ENCODE data around the gene ARL5C.

ARL5C gene, protein sequence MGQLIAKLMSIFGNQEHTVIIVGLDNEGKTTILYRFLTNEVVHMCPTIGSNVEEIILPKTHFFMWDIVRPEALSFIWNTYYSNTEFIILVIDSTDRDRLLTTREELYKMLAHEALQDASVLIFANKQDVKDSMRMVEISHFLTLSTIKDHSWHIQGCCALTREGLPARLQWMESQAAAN

DNA sequence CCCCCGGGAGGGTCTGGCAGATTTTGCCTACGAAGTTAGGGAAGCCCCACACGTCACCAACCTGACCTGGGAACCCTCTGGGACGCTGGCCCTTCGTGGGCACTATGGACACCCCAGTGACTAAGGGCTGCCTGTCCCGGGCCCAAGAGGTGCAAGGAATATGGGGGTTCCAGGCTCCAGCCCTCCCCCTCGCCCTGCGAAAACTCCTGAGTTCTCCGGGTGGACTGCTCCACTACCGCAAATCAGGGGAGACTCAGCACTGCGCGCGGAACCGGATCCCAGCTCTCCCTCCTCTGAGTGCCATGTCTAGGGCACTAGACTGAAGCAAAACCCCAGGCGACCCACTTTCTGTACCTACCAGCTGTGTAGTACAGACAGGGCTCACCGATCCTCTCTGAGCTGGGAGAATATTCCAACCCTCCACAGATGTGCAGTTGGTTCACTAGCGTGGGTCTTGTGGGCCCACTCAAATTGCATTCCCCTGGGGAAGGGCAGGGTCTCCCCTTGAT, at the start of gene ARL5C:
Gene ARL5C, minus strand, starts transcription at position 321 of the 509 bp plus-strand sequence. CDS start 401 bp downstream, outside the sequence.
- no peak for DNase-seq (ENCODE audit: low spot score)

DNA sequence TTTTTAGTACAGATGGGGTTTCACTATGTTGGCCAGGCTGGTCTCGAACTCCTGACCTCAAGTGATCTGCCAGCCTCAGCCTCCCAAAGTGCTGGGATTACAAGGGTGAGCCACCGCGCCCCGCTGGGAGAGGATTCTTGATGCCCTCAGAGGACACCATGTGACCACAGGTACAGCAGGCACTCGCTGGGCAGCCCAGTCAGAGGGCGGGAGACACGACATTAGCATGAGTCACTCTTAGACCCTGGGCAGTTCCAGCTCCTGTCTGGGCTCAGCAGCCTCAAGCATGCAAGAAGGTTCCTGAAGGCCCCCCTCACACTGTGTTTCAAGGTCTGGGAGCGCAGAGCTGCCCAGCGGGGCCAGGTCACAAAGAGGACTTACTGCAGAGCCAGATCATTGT, 47.9 kb upstream of the ARL5C start:
- DNase-seq (ENCODE audit: low spot score), result peak; percentile 68

DNA sequence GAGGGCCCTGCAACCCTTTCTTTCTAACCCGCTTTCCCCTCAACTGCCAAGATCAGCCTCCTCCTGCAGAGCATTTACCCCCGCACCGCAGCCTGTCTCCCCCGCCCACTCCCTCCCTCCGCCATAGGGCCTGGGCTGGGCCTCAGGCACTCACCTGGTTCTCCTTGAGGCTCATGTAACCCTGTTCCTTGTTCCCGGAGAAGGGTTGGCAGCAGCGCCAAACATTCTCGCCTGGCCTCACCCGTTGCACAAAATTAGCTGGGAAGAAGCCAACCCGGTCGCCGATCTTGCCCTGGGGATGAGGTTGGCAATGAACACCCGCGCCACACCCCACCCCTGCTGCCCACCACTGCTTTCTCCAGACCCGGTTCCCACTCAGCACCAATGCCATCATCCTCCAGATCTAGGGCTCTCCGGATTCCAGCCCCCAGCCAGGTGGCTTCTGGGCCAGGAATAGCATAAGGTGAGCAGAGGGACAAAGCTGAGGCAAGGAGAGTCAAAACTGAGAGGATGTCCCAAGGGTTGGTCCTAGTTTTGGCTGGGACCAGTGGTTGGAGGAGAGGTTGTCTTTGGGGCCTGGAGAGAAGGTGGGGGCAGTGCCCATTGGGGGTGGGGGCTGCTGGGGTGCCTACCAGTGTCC, 47.0 kb upstream of the ARL5C start:
- DNase-seq (ENCODE audit: low spot score), result no peak

DNA sequence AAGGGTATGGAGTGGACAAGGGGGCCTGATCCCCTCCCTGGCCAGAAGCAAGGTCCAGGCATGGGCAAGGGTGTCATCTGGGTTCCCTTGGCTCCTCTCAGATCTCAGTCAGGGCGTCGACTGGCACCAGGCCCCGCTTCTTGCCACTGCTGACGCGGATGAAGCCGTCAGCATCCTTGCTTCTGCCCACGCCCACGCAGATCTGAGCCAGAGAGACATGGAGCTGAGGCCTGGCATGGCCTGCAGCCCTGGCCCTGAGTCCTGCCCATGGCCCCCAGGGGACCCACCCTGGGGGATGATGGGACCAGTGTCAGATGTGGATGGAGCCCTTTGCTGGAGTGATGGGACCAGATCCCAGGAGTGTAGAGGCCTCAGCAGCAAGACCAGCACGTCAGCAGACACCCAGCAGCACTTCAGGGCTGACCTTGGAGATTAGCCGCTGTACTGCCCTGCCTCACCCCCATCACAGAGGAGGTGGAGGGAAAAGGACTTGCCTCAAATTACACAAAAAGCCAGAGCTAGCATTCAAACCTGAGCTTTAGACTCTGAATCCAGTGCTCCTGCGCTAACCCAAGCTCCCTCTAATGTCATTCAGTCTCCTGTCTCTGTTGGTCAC, 46.3 kb upstream of the ARL5C start:
- no peak for DNase-seq (ENCODE audit: low spot score)

DNA sequence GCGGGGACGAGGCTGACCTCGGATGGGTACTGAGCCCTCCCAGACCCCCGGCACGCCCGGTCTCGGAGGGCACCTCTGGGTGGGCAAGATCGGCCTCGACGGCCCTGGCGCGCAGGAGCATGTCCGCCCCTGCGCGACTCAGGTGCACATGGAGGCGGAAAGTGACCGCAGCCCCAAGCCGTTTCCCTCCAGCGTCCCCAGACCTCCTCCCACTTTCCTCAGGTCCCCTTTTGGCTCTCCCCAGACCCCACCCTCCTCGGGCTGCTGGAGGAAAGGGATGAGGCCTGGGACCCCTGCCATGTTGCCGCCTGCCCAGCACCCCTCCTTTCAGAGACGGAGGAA, 44.1 kb upstream of the ARL5C start:
- DNase-seq (ENCODE audit: low spot score), result no peak

DNA sequence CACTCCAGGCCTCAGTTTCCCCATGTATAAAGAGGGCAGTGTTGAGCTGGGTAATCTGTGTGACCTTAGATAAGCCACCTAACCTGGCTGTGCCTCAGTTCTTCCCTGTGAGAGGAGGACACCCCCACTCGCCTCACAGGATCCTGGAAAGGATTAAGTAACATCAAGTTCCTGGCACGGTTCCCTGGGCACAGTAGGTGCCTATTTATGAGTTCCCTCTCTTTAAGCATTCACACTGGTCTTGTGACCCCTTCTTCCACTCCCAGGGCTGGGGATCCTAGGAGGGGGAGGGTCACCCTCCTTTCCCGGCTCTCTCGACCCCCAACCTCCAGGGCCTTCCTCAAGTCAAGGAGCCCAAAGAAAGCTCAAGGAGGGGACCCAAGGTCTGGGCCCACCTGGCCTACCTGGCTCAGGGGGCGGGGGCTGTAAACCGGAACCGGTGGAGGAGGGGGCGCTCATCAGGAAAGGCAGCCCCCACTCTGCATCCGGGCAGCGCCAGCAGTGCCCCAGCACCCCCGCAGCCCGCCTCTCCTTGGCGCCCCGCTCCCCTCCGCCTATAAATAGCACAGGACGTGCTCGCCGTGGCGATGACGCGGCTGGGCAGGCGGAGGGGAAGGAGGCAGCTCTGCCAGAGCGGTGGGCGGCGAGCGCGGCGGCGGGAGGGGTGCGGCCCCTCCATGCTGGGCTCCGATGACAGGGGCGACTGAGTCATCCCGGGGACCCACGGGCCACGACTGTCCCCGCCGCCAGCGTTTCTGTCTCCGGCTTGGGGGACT, 43.5 kb upstream of the ARL5C start:
- DNase-seq (ENCODE audit: low spot score), result no peak

DNA sequence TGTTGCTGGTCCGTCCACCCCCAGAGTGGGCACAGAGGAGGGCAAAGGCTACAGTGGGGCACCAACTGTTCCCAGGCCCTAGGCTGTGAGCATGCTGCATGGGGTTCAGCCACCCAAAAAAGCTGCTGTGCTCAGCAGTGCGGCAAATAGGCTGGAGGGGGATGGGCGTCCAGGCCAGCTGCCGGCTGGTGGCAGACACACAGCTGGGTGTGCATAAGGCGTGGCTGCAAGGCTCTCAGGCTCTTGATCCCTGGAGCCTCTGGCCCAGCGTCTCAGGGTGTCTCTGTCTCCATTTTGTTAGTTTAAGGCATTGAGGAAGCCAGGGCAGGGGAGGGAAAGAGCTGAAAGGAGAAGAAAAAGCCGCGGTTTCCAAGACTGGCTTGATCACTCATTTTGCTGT, 42.9 kb upstream of the ARL5C start:
- no peak for DNase-seq (ENCODE audit: low spot score)

DNA sequence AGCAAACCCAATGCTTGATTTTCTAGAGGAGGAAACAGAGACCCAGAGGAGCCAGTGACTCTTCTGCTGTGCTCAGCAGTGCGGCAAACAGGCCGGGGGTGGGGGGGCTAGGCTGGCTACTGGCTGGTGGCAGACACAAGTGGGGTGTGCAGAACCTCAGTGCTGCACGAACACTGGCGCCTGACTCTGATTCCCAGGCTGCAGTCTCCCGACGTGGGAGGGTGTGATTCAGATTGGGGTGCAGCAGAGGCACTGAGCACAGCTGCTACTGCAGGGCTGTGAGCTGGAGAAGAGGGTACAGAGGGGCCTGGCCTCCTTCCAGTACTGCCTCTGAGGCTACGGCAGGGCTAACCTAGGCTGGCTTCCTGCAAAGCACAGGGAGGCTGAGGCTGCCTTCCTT, 42.2 kb upstream of the ARL5C start:
- no peak for DNase-seq (ENCODE audit: low spot score)

DNA sequence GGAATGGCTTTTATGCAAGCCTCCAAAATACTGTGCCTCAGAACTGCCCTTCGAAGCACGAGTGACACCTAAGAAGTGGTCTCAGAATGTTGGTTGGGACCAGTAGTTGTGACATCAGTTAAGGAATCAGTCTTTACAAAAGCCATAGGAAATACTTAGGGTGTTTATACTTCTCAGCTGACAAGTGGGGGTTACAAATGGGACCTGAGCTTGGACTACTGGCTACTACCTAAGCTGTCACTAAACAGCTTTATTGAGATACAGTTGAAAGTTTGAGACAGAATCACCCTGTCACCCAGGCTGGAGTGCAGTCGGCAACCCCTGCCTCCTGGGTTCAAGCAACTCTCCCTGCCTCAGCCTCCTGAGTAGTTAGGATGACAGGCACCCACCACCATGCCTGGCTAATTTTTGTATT, 39.2 kb upstream of the ARL5C start:
- DNase-seq (ENCODE audit: low spot score), result no peak

DNA sequence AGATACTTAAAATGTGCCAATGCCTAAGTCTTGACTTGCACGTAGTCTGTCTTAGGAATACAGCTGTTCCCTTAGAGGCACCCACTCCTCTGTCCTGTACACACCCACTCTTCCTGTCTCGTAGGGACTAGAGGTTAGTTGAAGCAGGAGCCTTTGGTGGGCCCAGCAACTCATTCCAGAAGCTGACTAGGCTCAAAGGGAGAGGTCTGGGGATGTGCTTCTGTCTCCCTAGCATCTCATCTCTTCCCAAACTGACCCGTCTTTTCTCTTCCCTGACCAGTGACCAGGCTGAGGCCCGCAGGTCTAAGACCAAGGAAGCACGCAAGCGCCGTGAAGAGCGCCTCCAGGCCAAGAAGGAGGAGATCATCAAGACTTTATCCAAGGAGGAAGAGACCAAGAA, 38.3 kb upstream of the ARL5C start:
- no peak for DNase-seq (ENCODE audit: low spot score)

DNA sequence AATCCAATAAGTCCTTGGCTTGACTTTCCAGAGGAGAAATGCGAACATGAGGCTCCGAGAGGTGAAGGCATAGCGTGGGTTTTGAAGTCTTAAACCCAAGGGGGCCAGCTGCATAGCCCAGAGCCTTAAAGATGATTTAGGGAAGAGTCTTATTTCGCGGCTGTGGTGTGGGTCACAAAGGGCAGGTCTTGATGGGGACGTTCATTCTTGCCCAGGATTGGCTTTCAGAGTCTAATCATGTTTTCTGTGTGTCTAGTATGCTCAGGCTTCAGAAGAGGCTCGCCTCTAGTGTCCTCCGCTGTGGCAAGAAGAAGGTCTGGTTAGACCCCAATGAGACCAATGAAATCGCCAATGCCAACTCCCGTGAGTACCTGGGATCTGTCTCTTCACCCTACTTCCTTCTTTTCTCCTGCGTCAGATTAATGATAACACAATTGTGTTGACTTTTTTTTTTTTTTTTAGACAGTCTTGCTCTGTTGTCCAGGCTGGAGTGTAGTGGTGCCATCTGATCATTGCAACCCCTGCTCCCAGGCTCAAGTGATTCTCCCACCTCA, 35.1 kb upstream of the ARL5C start:
- DNase-seq (ENCODE audit: low spot score), result no peak

DNA sequence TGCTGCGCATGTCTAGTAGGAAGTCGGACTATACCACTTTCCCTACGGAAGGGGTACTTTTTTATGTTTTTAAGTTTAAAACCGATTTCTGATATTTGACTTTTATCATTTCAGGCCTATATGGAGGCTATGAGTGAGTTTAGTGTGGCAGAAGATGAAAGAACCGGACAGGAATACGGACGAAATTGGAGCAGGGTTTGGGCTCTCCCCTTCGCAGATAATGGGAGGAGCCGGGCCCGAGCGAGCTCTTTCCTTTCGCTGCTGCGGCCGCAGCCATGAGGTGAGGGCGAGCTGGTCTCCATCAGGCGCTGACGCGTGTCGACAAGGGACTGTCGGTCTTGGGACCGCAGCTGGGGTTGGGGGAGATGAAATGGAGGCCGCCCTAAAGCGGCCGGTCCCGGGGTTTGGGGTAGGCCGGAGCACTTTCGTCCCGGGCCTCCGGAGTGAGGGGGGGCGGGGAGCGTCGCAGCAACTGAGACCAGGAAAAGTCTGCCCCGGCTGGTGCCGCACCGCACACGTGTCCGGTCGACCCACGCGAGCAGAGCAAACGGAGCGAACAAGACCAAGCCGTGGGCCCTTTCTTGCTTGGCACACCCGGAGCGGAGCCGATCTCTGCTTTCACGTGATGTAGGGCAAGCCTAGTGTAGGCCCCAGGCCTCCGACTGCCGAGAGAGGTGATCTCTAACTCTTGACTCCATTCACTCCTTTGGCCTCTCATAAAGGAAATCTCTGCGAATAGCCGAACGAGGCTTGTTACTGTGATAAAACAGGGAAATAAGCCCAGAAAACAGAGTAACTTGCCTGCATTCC, 34.3 kb upstream of the ARL5C start, which contains the start of gene RPL19:
Gene RPL19, plus strand, starts transcription at position 214 of the 810 bp plus-strand sequence. Its CDS starts 62 bp downstream, at position 276.
- peak; percentile 30 for DNase-seq (ENCODE audit: low spot score)

DNA sequence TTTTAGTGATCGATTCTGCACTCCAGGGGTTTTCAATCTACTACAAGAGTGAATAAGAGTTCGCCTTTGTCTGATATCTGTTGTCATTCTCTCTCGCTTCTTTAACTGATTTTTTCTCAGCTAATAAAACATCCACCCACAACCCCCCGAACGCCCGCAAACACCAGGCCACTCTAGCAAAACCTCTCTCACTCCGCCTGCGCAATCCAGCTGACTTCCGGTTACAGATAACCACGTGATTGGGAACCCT, 33.8 kb upstream of the ARL5C start:
- DNase-seq (ENCODE audit: low spot score), result peak; percentile 96

DNA sequence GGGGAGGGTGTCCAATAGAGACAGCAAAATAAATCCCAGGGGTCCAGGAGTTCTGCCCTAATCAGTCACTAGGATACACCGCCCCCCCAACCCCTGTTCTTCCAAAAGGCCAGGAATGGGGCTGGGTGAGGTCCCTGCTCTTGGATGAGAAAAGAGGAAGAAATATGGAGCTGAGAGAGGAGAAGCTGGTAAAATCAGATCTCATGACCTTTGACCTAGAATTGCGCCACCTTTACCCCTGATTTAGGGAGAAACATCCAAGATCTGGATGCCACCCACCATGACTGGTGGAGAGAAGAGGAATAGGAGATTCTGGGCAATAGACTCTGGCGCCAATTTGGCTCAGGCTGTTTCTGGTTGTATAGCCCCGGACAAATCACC, 32.2 kb upstream of the ARL5C start:
- no peak for DNase-seq (ENCODE audit: low spot score)

DNA sequence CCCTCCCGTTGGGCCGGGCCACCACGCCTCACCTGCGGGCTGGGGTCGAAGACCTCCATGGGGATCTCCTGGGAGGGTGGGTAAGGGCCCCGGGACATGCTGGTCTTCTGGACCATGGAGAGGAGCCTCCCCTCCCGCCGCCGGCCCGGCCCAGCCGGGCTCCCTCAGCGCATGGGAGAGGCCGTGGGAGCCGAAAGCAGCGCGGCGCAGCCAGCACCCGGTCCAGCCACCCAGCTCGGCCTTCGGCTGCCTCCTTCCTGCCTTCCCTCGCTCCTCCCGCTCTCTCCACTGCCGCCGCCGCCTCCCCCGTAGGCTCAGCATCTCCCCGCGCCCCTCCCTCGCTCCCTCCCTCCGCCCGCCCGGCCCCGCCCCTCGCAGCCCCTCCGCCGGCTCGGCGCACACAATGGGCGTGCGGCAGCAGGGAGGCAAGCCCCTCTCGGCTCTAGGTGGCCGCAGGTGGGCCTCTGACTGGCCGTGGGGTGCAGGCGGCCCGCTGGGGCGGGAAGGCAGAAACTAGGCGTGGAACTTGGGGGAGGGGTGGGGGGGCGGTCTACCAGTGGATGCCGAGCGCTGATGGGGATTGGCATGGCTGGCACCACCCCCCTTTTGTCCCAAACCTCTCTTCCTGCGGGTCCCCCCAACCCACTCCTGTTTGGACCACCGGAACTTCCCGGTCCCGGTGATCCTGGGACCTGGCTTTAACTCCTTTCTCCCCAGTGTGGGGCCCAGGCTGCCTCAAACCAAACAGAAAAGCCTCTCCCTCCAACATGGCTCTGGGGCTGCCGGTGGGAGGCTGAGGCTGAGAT, 31.6 kb upstream of the ARL5C start, which contains the start of gene CACNB1:
Gene CACNB1, minus strand, starts transcription at position 290 of the 806 bp plus-strand sequence. Its CDS starts 174 bp downstream, at position 116.
- peak; percentile 50 for DNase-seq (ENCODE audit: low spot score)

DNA sequence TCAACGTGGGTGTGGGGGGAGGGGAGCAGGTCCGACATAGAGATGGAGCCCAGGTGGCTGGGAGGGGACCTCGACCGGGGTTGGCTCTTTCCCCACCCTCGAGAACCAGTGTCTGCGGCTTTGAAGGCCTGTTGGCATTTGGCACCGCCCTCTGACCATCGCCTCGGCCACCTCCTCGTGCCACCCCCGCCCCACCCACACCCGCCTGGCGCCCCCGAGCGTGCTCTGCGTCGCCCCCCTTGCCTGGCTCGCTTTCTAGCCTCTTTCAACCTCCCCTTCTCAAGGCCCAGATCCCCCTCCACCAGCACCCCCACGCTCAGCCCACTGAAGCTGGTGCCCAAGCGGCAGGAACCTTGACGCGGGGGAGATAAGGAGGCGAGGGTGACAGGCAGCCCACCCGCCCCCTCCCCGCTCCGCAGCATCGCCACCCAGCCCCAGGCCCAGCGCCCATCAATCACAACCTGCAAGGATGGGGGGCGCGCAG, 30.9 kb upstream of the ARL5C start:
- peak; percentile 50 for DNase-seq (ENCODE audit: low spot score)

DNA sequence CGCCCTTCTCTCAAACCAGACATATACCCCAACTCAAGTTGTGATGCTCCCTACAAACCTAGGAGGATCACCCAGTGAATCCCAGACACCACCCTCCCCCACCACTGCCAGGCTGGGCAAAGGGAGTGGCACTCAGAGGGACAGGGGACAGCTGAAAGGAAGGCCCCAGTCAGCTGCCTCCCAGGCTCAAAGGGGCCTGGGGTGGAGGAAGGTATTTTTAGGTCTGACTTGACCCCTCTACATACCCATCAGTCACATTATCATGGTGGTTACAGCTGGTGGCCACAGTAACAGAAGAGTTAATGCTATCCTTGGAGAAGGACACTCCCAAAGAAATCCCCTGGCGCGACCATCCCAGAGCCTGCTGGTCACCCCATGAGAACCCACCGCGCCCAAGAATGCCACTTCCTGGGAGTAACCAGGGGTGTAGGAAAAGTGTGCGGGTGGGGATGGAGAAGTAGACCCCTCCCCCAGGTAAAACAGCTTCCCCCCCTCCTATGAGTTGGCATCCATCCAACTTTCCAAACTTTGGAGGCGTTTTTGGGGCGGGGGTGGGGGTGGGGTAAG, 30.4 kb upstream of the ARL5C start:
- DNase-seq (ENCODE audit: low spot score), result no peak

DNA sequence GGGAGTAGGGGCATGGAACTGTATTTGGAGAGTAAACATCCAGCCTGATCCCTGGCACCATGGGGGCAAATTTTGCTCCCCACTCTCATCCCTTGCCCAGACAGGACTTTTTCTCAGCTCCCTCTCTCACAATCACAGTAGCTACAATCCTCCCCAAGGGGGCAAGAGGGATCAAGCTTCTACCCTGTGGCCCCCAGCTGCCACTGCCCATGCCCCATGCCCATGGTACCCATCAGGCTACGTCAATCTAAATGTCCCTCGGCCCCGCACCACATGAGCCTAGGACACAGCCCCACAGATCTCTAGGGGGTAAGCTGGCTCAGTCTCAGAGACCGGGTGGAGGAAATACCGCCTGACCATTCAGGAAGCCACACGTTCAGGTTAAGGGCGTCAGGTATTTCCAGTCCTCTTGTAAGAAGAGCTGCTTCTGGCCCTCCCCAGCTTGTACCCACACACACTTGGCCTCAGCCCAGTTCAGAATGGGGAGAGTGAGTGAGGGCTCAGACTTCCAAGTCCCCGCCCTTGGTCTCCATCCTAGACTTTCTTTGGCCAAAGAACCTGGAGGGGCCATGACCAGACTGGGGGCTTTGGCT, 29.7 kb upstream of the ARL5C start:
- no peak for DNase-seq (ENCODE audit: low spot score)

DNA sequence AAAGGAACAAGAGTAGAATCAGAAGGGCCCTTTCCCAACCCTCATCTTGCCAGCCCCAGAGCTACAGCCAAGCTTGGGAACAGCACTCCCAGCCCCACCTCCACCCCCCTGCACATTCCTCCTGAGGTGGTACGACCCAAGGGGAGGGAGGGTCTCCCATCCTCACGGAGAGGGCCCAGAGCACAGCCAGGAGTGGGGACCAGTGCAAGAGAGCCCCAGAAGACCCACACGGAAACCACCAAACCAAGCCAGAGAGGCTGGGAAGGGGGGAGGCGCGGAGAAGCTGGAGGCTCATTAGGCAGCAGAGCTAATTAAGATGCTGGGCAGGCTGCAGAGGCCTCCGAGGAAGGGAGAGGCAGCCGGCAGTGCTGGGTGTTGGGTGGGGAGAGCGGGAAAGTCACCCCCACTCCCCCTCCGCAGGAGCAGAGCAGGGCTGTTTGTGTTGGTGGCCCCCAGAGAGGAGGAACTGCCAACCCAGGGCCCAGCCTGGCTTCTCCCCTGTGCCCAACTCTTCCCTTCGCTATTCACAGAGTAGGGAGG, 29.1 kb upstream of the ARL5C start:
- DNase-seq (ENCODE audit: low spot score), result no peak

All from LoVo (cell line).